HepG2 (cell line): ENCODE results near the gene SF3A2. TPM values are rescaled to one million over a fixed set of nuclear protein-coding genes. Genes with fewer than 3 reads are reported as not detected.

Source experiments
- CCAR2 ChIP-seq: fragments of 200-400 bp; formaldehyde crosslinking; optimal IDR thresholded peaks from 2 replicates; pipeline ENCODE3; 2018; ENCODE audit warnings: low read depth, mild to moderate bottlenecking, low read length, moderate library complexity
- CSRNP1 ChIP-seq: sonication (generic); formaldehyde crosslinking; IDR thresholded peaks from 2 replicates; pipeline ENCODE4 v1.8.1; 2023; ENCODE audit warnings: mild to moderate bottlenecking, missing genetic modification reagents
- ELF3 ChIP-seq: IDR thresholded peaks from 2 replicates; pipeline ENCODE4 v1.6.1; 2016; ENCODE audit warnings: missing genetic modification reagents, missing compliant biosample characterization
- IKZF5 ChIP-seq: IDR thresholded peaks from 2 replicates; pipeline ENCODE4 v1.6.1; 2018; ENCODE audit warnings: missing genetic modification reagents, mild to moderate bottlenecking, missing compliant biosample characterization
- MAF1 ChIP-seq: sonication (generic); formaldehyde crosslinking; IDR thresholded peaks from 2 replicates; pipeline ENCODE4 v1.5.0; 2020; ENCODE audit warnings: missing genetic modification reagents, borderline replicate concordance
- NFKB2 ChIP-seq: sonication (generic); formaldehyde crosslinking; IDR thresholded peaks from 2 replicates; pipeline ENCODE4 v1.4.0; 2020; ENCODE audit warnings: missing genetic modification reagents, borderline replicate concordance
- NR2F2 ChIP-seq: IDR thresholded peaks from 2 replicates; pipeline ENCODE4 v1.6.1; 2012; ENCODE audit warnings: low read depth, inconsistent platforms, borderline replicate concordance
- PHF21A ChIP-seq: sonication (generic); formaldehyde crosslinking; IDR thresholded peaks from 2 replicates; pipeline ENCODE4 v1.5.0; 2020; ENCODE audit warnings: mild to moderate bottlenecking, missing genetic modification reagents
- RXRA ChIP-seq: sonication (generic); formaldehyde crosslinking; IDR thresholded peaks from 2 replicates; pipeline ENCODE4 v1.5.1; 2020; ENCODE audit warnings: missing genetic modification reagents
- SKI ChIP-seq: fragments of 450-650 bp; IDR thresholded peaks from one replicate; pipeline ENCODE4 v1.6.1; 2018; ENCODE audit warnings: mild to moderate bottlenecking; ENCODE audit not compliant: partially characterized antibody
- SMARCE1 ChIP-seq: fragments of 450-650 bp; IDR thresholded peaks from 2 replicates; pipeline ENCODE4 v1.6.1; 2017; ENCODE audit warnings: borderline replicate concordance
- TBP ChIP-seq: sonication (generic); formaldehyde crosslinking; IDR thresholded peaks from 2 replicates; pipeline ENCODE4 v1.5.0; 2020; ENCODE audit warnings: missing genetic modification reagents
- THAP9 ChIP-seq: sonication (generic); formaldehyde crosslinking; IDR thresholded peaks from 2 replicates; pipeline ENCODE4; 2020; ENCODE audit warnings: missing genetic modification reagents, mild to moderate bottlenecking, borderline replicate concordance
- ZNF562 ChIP-seq: sonication (generic); formaldehyde crosslinking; IDR thresholded peaks from 2 replicates; pipeline ENCODE4 v1.8.0; 2022; ENCODE audit warnings: missing genetic modification reagents, borderline replicate concordance
- ZNF598 ChIP-seq: sonication (generic); formaldehyde crosslinking; IDR thresholded peaks from 2 replicates; pipeline ENCODE4 v1.5.1; 2020; ENCODE audit warnings: mild to moderate bottlenecking, missing genetic modification reagents, borderline replicate concordance
- ZNF782 ChIP-seq: sonication (generic); formaldehyde crosslinking; IDR thresholded peaks from 2 replicates; pipeline ENCODE4 v1.4.0; 2020; ENCODE audit warnings: missing genetic modification reagents, mild to moderate bottlenecking, borderline replicate concordance
- ZSCAN12 ChIP-seq: sonication (generic); formaldehyde crosslinking; IDR thresholded peaks from 2 replicates; pipeline ENCODE4 v1.9.0; 2021; ENCODE audit warnings: mild to moderate bottlenecking, missing genetic modification reagents
- polyA plus RNA-seq, 8 experiments: library from polyadenylated mRNA; depleted of rRNA in 3 of 8; stranded (reverse) in 7 of 8; unstranded in 1 of 8; fragments of >200 nt; fragmentation: Illumina TruSeq in 4 of 8; extraction: Trizol in 4 of 8; gene quantifications; 2 replicates each; pipeline versions ENCODE4 v1.2.1 to v1.2.3, GENCODE V29; 2011 to 2016; ENCODE audit warnings: low read depth in 4 of 8, missing spikeins in 1 of 8, mixed read lengths in 1 of 8; ENCODE audit not compliant: insufficient read depth in 1 of 8
- total RNA-seq, 5 experiments: library from RNA; depleted of rRNA; stranded (reverse); fragments of >200 nt; fragmentation: Illumina TruSeq; extraction: Trizol; gene quantifications; 2 replicates each; pipeline ENCODE4 v1.2.3, GENCODE V29; 2016; ENCODE audit warnings: low read depth in 1 of 5
- TF ChIP-seq, protein P1 (sequence below): sonication (generic); formaldehyde crosslinking; IDR thresholded peaks from 2 replicates; pipeline ENCODE4 v1.5.0; 2020; ENCODE audit warnings: mild to moderate bottlenecking, missing genetic modification reagents, borderline replicate concordance

The SF3A2 gene
- total and polyA plus RNA-seq, 2 of the 13 experiments (the other 11 are each of a cell fraction or from before 2014, with no cell fraction given), result 8.6 to 8.8 TPM

- no peak for TF ChIP-seq CSRNP1 (CRISPR knock-in tag)
- no peak for TF ChIP-seq IKZF5
- TF ChIP-seq NR2F2, result no peak
- TF ChIP-seq ZNF782 (CRISPR knock-in tag), result no peak
- no peak for TF ChIP-seq TBP
- no peak for TF ChIP-seq RXRA
- TF ChIP-seq ZSCAN12, result no peak
- TF ChIP-seq THAP9 (CRISPR knock-in tag), result peak; percentile 73; the same call in 1 of the 2 replicates
- TF ChIP-seq MAF1, result no peak; the same call in 1 of the 2 replicates
- TF ChIP-seq CCAR2, result no peak
- no peak for TF ChIP-seq ZNF562
- TF ChIP-seq PHF21A (CRISPR knock-in tag), result no peak
- peak; percentile 84; the same call in 1 of the 2 replicates for TF ChIP-seq NFKB2 (CRISPR knock-in tag)
- no peak for TF ChIP-seq ELF3 (CRISPR knock-in tag)
- TF ChIP-seq, protein P1, sequence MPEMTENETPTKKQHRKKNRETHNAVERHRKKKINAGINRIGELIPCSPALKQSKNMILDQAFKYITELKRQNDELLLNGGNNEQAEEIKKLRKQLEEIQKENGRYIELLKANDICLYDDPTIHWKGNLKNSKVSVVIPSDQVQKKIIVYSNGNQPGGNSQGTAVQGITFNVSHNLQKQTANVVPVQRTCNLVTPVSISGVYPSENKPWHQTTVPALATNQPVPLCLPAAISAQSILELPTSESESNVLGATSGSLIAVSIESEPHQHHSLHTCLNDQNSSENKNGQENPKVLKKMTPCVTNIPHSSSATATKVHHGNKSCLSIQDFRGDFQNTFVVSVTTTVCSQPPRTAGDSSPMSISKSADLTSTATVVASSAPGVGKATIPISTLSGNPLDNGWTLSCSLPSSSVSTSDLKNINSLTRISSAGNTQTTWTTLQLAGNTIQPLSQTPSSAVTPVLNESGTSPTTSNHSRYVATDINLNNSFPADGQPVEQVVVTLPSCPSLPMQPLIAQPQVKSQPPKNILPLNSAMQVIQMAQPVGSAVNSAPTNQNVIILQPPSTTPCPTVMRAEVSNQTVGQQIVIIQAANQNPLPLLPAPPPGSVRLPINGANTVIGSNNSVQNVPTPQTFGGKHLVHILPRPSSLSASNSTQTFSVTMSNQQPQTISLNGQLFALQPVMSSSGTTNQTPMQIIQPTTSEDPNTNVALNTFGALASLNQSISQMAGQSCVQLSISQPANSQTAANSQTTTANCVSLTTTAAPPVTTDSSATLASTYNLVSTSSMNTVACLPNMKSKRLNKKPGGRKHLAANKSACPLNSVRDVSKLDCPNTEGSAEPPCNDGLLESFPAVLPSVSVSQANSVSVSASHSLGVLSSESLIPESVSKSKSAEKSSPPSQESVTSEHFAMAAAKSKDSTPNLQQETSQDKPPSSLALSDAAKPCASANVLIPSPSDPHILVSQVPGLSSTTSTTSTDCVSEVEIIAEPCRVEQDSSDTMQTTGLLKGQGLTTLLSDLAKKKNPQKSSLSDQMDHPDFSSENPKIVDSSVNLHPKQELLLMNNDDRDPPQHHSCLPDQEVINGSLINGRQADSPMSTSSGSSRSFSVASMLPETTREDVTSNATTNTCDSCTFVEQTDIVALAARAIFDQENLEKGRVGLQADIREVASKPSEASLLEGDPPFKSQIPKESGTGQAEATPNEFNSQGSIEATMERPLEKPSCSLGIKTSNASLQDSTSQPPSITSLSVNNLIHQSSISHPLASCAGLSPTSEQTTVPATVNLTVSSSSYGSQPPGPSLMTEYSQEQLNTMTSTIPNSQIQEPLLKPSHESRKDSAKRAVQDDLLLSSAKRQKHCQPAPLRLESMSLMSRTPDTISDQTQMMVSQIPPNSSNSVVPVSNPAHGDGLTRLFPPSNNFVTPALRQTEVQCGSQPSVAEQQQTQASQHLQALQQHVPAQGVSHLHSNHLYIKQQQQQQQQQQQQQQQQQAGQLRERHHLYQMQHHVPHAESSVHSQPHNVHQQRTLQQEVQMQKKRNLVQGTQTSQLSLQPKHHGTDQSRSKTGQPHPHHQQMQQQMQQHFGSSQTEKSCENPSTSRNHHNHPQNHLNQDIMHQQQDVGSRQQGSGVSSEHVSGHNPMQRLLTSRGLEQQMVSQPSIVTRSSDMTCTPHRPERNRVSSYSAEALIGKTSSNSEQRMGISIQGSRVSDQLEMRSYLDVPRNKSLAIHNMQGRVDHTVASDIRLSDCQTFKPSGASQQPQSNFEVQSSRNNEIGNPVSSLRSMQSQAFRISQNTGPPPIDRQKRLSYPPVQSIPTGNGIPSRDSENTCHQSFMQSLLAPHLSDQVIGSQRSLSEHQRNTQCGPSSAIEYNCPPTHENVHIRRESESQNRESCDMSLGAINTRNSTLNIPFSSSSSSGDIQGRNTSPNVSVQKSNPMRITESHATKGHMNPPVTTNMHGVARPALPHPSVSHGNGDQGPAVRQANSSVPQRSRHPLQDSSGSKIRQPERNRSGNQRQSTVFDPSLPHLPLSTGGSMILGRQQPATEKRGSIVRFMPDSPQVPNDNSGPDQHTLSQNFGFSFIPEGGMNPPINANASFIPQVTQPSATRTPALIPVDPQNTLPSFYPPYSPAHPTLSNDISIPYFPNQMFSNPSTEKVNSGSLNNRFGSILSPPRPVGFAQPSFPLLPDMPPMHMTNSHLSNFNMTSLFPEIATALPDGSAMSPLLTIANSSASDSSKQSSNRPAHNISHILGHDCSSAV (CRISPR knock-in tag), result no peak
- no peak for TF ChIP-seq SMARCE1
- no peak for TF ChIP-seq ZNF598
- TF ChIP-seq SKI, result no peak
These were observed 16.1 kb downstream of the SF3A2 start (continued) for GRCh38 chr19:2252797-2253105.
